Tongue (tissue), 1 donor: Measurements from ENCODE around the gene DLD. TPM values are rescaled to one million over a fixed set of nuclear protein-coding genes. Genes with fewer than 3 reads are reported as not detected.

Source experiments
- total RNA-seq: library from RNA; depleted of rRNA; stranded (reverse); fragments of >200 nt; gene quantifications from one replicate; pipeline ENCODE4 v1.2.3, GENCODE V29; 2014

DLD gene
- total RNA-seq, 1 donor from 2014 or later = 173 TPM

Other genes starting within 250 kb of the DLD start
- gene SLC26A4, start 230.4 kb upstream of the DLD start, total RNA-seq = 1.1 TPM
- 13.8 TPM for gene CBLL1, start 147.0 kb upstream of the DLD start, total RNA-seq
- not detected for gene SLC26A3, start 88.0 kb upstream of the DLD start, total RNA-seq
- gene LAMB1, start 112.0 kb downstream of the DLD start, total RNA-seq = 335 TPM
- 3.1 TPM for gene LAMB4, start 239.2 kb downstream of the DLD start, total RNA-seq